ENCODE measurements around the gene NDUFS4.
"Not testable (repeated sequence)": the region's sequence is repeated elsewhere in the genome, so short reads cannot be mapped to it uniquely, and the experiment has no call there.

GRCh38 chr5:53548501-53548900, 11.9 kb upstream of the NDUFS4 start:
- TF ChIP-seq, protein P1, sequence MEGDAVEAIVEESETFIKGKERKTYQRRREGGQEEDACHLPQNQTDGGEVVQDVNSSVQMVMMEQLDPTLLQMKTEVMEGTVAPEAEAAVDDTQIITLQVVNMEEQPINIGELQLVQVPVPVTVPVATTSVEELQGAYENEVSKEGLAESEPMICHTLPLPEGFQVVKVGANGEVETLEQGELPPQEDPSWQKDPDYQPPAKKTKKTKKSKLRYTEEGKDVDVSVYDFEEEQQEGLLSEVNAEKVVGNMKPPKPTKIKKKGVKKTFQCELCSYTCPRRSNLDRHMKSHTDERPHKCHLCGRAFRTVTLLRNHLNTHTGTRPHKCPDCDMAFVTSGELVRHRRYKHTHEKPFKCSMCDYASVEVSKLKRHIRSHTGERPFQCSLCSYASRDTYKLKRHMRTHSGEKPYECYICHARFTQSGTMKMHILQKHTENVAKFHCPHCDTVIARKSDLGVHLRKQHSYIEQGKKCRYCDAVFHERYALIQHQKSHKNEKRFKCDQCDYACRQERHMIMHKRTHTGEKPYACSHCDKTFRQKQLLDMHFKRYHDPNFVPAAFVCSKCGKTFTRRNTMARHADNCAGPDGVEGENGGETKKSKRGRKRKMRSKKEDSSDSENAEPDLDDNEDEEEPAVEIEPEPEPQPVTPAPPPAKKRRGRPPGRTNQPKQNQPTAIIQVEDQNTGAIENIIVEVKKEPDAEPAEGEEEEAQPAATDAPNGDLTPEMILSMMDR (IDR thresholded peaks at IDR 0.05; ENCODE audit: insufficient read depth, low read length, poor library complexity, severe bottlenecking): not testable (repeated sequence)
- not testable (repeated sequence) for TF ChIP-seq EZH2phosphoT487 (conservative IDR thresholded peaks at IDR 0.05; ENCODE audit: low read length)
